ENCODE results near the gene NELFB.

GRCh38 chr9:137232510-137232909 lies 22.6 kb upstream of the NELFB start:
- TF ChIP-seq, protein P1, sequence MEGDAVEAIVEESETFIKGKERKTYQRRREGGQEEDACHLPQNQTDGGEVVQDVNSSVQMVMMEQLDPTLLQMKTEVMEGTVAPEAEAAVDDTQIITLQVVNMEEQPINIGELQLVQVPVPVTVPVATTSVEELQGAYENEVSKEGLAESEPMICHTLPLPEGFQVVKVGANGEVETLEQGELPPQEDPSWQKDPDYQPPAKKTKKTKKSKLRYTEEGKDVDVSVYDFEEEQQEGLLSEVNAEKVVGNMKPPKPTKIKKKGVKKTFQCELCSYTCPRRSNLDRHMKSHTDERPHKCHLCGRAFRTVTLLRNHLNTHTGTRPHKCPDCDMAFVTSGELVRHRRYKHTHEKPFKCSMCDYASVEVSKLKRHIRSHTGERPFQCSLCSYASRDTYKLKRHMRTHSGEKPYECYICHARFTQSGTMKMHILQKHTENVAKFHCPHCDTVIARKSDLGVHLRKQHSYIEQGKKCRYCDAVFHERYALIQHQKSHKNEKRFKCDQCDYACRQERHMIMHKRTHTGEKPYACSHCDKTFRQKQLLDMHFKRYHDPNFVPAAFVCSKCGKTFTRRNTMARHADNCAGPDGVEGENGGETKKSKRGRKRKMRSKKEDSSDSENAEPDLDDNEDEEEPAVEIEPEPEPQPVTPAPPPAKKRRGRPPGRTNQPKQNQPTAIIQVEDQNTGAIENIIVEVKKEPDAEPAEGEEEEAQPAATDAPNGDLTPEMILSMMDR (IDR thresholded peaks at IDR 0.05; ENCODE audit: low read depth, low read length, missing input control) = no peak
- TF ChIP-seq TAF1 (conservative IDR thresholded peaks at IDR 0.05) (no peak), SP1 (IDR thresholded peaks at IDR 0.05) (no peak), FOXA1 (IDR thresholded peaks at IDR 0.05) (no peak), EGR1 (IDR thresholded peaks at IDR 0.05; ENCODE audit: low read depth in 2 of 2) (no peak), RAD21 (IDR thresholded peaks at IDR 0.05) (no peak), MAX (IDR thresholded peaks at IDR 0.05) (no peak), YY1 (IDR thresholded peaks at IDR 0.05) (no peak), JUND (IDR thresholded peaks at IDR 0.05) (no peak)
- TF ChIP-seq, protein P2, sequence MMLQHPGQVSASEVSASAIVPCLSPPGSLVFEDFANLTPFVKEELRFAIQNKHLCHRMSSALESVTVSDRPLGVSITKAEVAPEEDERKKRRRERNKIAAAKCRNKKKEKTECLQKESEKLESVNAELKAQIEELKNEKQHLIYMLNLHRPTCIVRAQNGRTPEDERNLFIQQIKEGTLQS (IDR thresholded peaks at IDR 0.05) = no peak
- TF ChIP-seq, protein P3, sequence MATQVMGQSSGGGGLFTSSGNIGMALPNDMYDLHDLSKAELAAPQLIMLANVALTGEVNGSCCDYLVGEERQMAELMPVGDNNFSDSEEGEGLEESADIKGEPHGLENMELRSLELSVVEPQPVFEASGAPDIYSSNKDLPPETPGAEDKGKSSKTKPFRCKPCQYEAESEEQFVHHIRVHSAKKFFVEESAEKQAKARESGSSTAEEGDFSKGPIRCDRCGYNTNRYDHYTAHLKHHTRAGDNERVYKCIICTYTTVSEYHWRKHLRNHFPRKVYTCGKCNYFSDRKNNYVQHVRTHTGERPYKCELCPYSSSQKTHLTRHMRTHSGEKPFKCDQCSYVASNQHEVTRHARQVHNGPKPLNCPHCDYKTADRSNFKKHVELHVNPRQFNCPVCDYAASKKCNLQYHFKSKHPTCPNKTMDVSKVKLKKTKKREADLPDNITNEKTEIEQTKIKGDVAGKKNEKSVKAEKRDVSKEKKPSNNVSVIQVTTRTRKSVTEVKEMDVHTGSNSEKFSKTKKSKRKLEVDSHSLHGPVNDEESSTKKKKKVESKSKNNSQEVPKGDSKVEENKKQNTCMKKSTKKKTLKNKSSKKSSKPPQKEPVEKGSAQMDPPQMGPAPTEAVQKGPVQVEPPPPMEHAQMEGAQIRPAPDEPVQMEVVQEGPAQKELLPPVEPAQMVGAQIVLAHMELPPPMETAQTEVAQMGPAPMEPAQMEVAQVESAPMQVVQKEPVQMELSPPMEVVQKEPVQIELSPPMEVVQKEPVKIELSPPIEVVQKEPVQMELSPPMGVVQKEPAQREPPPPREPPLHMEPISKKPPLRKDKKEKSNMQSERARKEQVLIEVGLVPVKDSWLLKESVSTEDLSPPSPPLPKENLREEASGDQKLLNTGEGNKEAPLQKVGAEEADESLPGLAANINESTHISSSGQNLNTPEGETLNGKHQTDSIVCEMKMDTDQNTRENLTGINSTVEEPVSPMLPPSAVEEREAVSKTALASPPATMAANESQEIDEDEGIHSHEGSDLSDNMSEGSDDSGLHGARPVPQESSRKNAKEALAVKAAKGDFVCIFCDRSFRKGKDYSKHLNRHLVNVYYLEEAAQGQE (IDR thresholded peaks at IDR 0.05) = no peak
